T-helper 2 cell treated with Interferon-gamma antibody and Interleukin-4, amounts not matched to agents 5 μg/mL and 100 μg/mL, for 36 hours (primary cell): ENCODE data around the gene MS4A3.
"Not testable (repeated sequence)": the region's sequence is repeated elsewhere in the genome, so short reads cannot be mapped to it uniquely, and the experiment has no call there.

Source experiments
- DNase-seq: peaks from one replicate; pipeline ENCODE4 v3.0.0; 2021; ENCODE audit warnings: low spot score
- H3K27ac Mint-ChIP-seq: one replicate; pipeline ENCODE4 v1.8.0; 2021; ENCODE audit warnings: mild to moderate bottlenecking, mixed read lengths
- H3K27me3 Mint-ChIP-seq: one replicate; pipeline ENCODE4 v1.8.0; 2021; ENCODE audit warnings: low read depth, mixed read lengths
- H3K36me3 Mint-ChIP-seq: one replicate; pipeline ENCODE4 v1.8.0; 2021; ENCODE audit warnings: low read depth, mixed read lengths
- H3K4me1 Mint-ChIP-seq: one replicate; pipeline ENCODE4 v1.8.0; 2021; ENCODE audit warnings: low read depth, mixed read lengths
- H3K4me3 Mint-ChIP-seq: one replicate; pipeline ENCODE4 v1.8.0; 2022; ENCODE audit warnings: mild to moderate bottlenecking, moderate library complexity, mixed read lengths
- H3K9me3 Mint-ChIP-seq: one replicate; pipeline ENCODE4 v1.8.0; 2021; ENCODE audit warnings: mixed read lengths

The MS4A3 gene

DNA sequence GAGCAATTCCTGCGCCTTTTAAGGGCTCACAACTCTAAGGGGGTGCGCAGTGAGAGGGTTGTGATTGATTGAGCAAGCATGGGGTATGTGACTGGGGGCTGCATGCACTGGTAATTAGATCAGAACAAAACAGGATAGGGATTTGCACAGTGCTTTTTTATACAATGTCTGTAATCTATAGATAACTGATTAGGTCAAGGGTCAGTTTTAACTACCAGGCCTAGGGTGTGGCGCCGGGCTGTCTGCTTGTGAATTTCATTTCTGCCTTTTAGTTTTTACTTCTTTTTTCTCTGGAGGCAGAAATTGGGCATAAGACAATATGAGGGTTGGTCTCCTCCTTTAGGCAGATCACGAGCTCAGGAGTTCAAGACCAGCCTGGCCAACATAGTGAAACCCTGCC, 52.2 kb downstream of the MS4A3 start:
- H3K27ac Mint-ChIP-seq: not testable (repeated sequence)

GRCh38 chr11:60111793-60112192, 55.3 kb downstream of the MS4A3 start:
- H3K36me3 Mint-ChIP-seq: no peaks in the 10 kb centered on the region
- H3K27me3 Mint-ChIP-seq: no peaks in the 10 kb centered on the region
- no peak overlapping the region for H3K27ac Mint-ChIP-seq
- no peak for DNase-seq
- H3K4me1 Mint-ChIP-seq: no peaks in the 10 kb centered on the region
- H3K9me3 Mint-ChIP-seq: no peaks in the 10 kb centered on the region
- H3K4me3 Mint-ChIP-seq: no peak overlapping the region

More for the DNA sequence above, 52.2 kb downstream of the MS4A3 start:
- H3K4me3 Mint-ChIP-seq, H3K36me3 Mint-ChIP-seq, H3K9me3 Mint-ChIP-seq, H3K4me1 Mint-ChIP-seq, DNase-seq, H3K27me3 Mint-ChIP-seq: not testable (repeated sequence)

- Mint-ChIP-seq H3K27ac (no peak overlapping the region), H3K4me3 (no peak overlapping the region), H3K36me3 (no peaks in the 10 kb centered on the region), H3K9me3 (no peaks in the 10 kb centered on the region), H3K27me3 (peaks cover 6% of the 10 kb centered on the region), H3K4me1 (no peaks in the 10 kb centered on the region)
- no peak for DNase-seq
Observed at GRCh38 chr11:60116996-60117790, 60.7 kb downstream of the MS4A3 start.

GRCh38 chr11:60118338-60118737, 61.9 kb downstream of the MS4A3 start:
- Mint-ChIP-seq H3K36me3 (no peaks in the 10 kb centered on the region), H3K4me3 (no peak overlapping the region), H3K27ac (no peak overlapping the region), H3K27me3 (peaks cover 6% of the 10 kb centered on the region), H3K9me3 (no peaks in the 10 kb centered on the region), H3K4me1 (no peaks in the 10 kb centered on the region)
- no peak for DNase-seq

DNA sequence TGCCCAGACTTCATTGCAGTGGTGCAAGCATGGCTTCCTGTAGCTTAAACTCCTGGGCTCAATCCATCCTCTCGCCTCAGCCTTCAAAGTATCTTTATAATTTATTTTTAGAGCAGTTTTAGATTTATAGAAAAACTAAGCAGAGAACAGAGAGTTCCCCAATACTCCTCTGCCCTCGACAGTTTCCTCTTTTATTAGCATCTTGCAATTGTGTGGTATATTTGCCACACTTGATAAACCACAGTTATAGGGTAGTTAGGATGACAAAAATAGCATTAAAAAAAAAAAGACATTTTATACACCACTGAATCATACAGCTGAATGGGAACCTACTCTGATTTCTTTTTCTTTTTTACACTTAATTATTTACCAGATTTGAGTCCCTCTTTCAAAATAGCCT, 63.2 kb downstream of the MS4A3 start:
- Mint-ChIP-seq H3K9me3 (no peaks in the 10 kb centered on the region), H3K27ac (no peak overlapping the region), H3K4me1 (no peaks in the 10 kb centered on the region), H3K27me3 (peaks cover 6% of the 10 kb centered on the region), H3K36me3 (no peaks in the 10 kb centered on the region), H3K4me3 (no peak overlapping the region)
- DNase-seq: no peak
